GM12892 (cell line): ENCODE results near the gene PDE6H. TPM values are rescaled to one million over a fixed set of nuclear protein-coding genes. Genes with fewer than 3 reads are reported as not detected.

ENCODE experiments used
- DNase-seq: peaks from one replicate; pipeline ENCODE4 v3.0.0; 2011; ENCODE audit not compliant: insufficient read length
- FAIRE-seq: peaks from 2 replicates; lab custom pipeline; 2011; peaks lifted over from hg19 to GRCh38; lab: Jason Lieb, UNC
- POLR2A ChIP-seq: IDR thresholded peaks from 2 replicates; pipeline ENCODE4 v1.6.1; 2011; ENCODE audit warnings: low read depth, low read length, control low read depth
- POLR2AphosphoS5 ChIP-seq: IDR thresholded peaks from 2 replicates; pipeline ENCODE4 v1.6.1; 2011; ENCODE audit warnings: low read depth, low read length, control low read depth
- TAF1 ChIP-seq: IDR thresholded peaks from 2 replicates; pipeline ENCODE4 v1.6.1; 2011; ENCODE audit warnings: low read depth, mild to moderate bottlenecking, control low read depth, low read length, borderline replicate concordance
- polyA plus RNA-seq: library from polyadenylated mRNA; unstranded; fragments of >200 nt; gene quantifications from one replicate; pipeline ENCODE4 v1.2.1, GENCODE V29; 2012; ENCODE audit warnings: missing spikeins, inconsistent platforms; ENCODE audit not compliant: missing spikeins

Gene PDE6H
- polyA plus RNA-seq: not detected

- FAIRE-seq (no peak), DNase-seq (no peak)
- TF ChIP-seq POLR2A (no peak), POLR2AphosphoS5 (no peak), TAF1 (no peak)
Observed at GRCh38 chr12:14972816-14973215, at the start of gene PDE6H. Gene PDE6H, plus strand, starts transcription at chr12:14973042. Its CDS starts 4,971 bp downstream, at chr12:14978013.

- FAIRE-seq: no peak
- DNase-seq: no peak
- no peak for TF ChIP-seq POLR2A
- TF ChIP-seq TAF1: no peak
- TF ChIP-seq POLR2AphosphoS5: no peak
Observed at GRCh38 chr12:14923944-14924343, 48.9 kb upstream of the PDE6H start.

- no peak for DNase-seq
- no peak for FAIRE-seq
- TF ChIP-seq POLR2AphosphoS5 (no peak), TAF1 (no peak)
Observed at GRCh38 chr12:14924541-14924940, 48.3 kb upstream of the PDE6H start.

GRCh38 chr12:14927267-14927666 is 45.6 kb upstream of the PDE6H start:
- FAIRE-seq (no peak), DNase-seq (no peak)
- TF ChIP-seq TAF1 (no peak), POLR2AphosphoS5 (no peak), POLR2A (no peak)

- FAIRE-seq (no peak), DNase-seq (no peak)
Observed at GRCh38 chr12:14928931-14929330, 43.9 kb upstream of the PDE6H start.

GRCh38 chr12:14930299-14930698 is 42.5 kb upstream of the PDE6H start:
- no peak for DNase-seq
- FAIRE-seq: no peak
- TF ChIP-seq POLR2A (no peak), POLR2AphosphoS5 (no peak), TAF1 (no peak)

More at GRCh38 chr12:14928931-14929330, 43.9 kb upstream of the PDE6H start:
- no peak for TF ChIP-seq POLR2AphosphoS5
- TF ChIP-seq POLR2A: no peak
- TF ChIP-seq TAF1: no peak

GRCh38 chr12:14931359-14931758 is 41.5 kb upstream of the PDE6H start:
- FAIRE-seq (no peak), DNase-seq (no peak)
- TF ChIP-seq TAF1 (no peak), POLR2AphosphoS5 (no peak), POLR2A (no peak)

GRCh38 chr12:14931791-14932560 is 40.9 kb upstream of the PDE6H start:
- no peak for FAIRE-seq
- TF ChIP-seq POLR2A (no peak), POLR2AphosphoS5 (no peak), TAF1 (no peak)

GRCh38 chr12:14934511-14934910 is 38.3 kb upstream of the PDE6H start:
- no peak for DNase-seq
- no peak for FAIRE-seq
- TF ChIP-seq POLR2AphosphoS5 (no peak), TAF1 (no peak), POLR2A (no peak)

More at GRCh38 chr12:14931791-14932560, 40.9 kb upstream of the PDE6H start:
- DNase-seq: no peak

- DNase-seq (no peak), FAIRE-seq (no peak)
- TF ChIP-seq POLR2A (no peak), TAF1 (no peak), POLR2AphosphoS5 (no peak)
Observed at GRCh38 chr12:14935031-14935430, 37.8 kb upstream of the PDE6H start.

- DNase-seq (no peak), FAIRE-seq (no peak)
- TF ChIP-seq TAF1 (no peak), POLR2A (no peak), POLR2AphosphoS5 (no peak)
Observed at GRCh38 chr12:14936224-14936861, 36.5 kb upstream of the PDE6H start.
